GM12878 (cell line): Measurements from ENCODE around the gene ZNF581. TPM values are rescaled to one million over a fixed set of nuclear protein-coding genes. Genes with fewer than 3 reads are reported as not detected.

Source experiments
- CBX3 ChIP-seq: fragments of 200-600 bp; sonication (generic); IDR thresholded peaks from 2 replicates; pipeline ENCODE4 v1.6.1; 2016; ENCODE audit warnings: low read depth, borderline replicate concordance
- EP300 ChIP-seq, 2 experiments: fragments of 150-350 bp in 1 of 2; IDR thresholded peaks; 2 replicates each; pipeline ENCODE4 v1.6.1; 2011 to 2012; ENCODE audit warnings: low read depth in 2 of 2, low read length in 2 of 2, borderline replicate concordance in 1 of 2, improper control_type of control experiment in 1 of 2, inconsistent platforms in 1 of 2; ENCODE audit not compliant: control insufficient read depth in 1 of 2
- FOXK2 ChIP-seq: fragments of 450-650 bp; IDR thresholded peaks from 2 replicates; pipeline ENCODE4 v1.6.1; 2017; ENCODE audit warnings: mild to moderate bottlenecking, moderate library complexity
- HDGF ChIP-seq: fragments of 450-650 bp; IDR thresholded peaks from 2 replicates; pipeline ENCODE4 v1.6.1; 2016; ENCODE audit warnings: antibody characterized with exemption
- HSF1 ChIP-seq: fragments of 150-350 bp; IDR thresholded peaks from 2 replicates; pipeline ENCODE4 v1.6.1; 2014; ENCODE audit warnings: mild to moderate bottlenecking, low read depth, low read length
- IKZF1 ChIP-seq: fragments of 450-650 bp; conservative IDR thresholded peaks from 2 replicates; pipeline ENCODE4 v1.6.1; 2017; ENCODE audit warnings: antibody characterized with exemption, mild to moderate bottlenecking
- KDM1A ChIP-seq: fragments of 200-600 bp; sonication (generic); IDR thresholded peaks from 2 replicates; pipeline ENCODE4 v1.6.1; 2016; ENCODE audit warnings: borderline replicate concordance
- MTA3 ChIP-seq: IDR thresholded peaks from 2 replicates; pipeline ENCODE4 v1.6.1; 2012; ENCODE audit warnings: low read length, inconsistent platforms, borderline replicate concordance
- PAX5 ChIP-seq: IDR thresholded peaks from 2 replicates; pipeline ENCODE4 v1.6.1; 2011; ENCODE audit warnings: low read depth, low read length, borderline replicate concordance
- PRDM15 ChIP-seq: fragments of 450-650 bp; formaldehyde crosslinking; IDR thresholded peaks from 2 replicates; pipeline ENCODE4 v1.4.0; 2020; ENCODE audit warnings: mild to moderate bottlenecking, moderate library complexity
- REST ChIP-seq: IDR thresholded peaks from 2 replicates; pipeline ENCODE4 v1.6.1; 2012; ENCODE audit warnings: mild to moderate bottlenecking, low read depth, low read length
- SMAD5 ChIP-seq: IDR thresholded peaks from 2 replicates; pipeline ENCODE4 v1.6.1; 2016; ENCODE audit warnings: antibody characterized with exemption, low read depth
- SMARCA5 ChIP-seq: fragments of 450-650 bp; IDR thresholded peaks from 2 replicates; pipeline ENCODE4 v1.6.1; 2017; ENCODE audit warnings: mild to moderate bottlenecking
- TAF1 ChIP-seq: IDR thresholded peaks from 2 replicates; pipeline ENCODE4 v1.6.1; 2011; ENCODE audit warnings: mild to moderate bottlenecking, low read depth, low read length, borderline replicate concordance
- WRNIP1 ChIP-seq: IDR thresholded peaks from 2 replicates; pipeline ENCODE4 v1.6.1; 2011; ENCODE audit warnings: low read depth, low read length, improper control_type of control experiment, borderline replicate concordance
- ZBTB4 ChIP-seq: fragments of 450-650 bp; formaldehyde crosslinking; IDR thresholded peaks from 2 replicates; pipeline ENCODE4 v1.4.0; 2022; ENCODE audit warnings: mild to moderate bottlenecking, moderate library complexity
- polyA plus RNA-seq, 11 experiments: library from polyadenylated mRNA; depleted of rRNA in 4 of 11; unstranded in 6 of 11; stranded (reverse) in 5 of 11; fragments of >200 nt; fragmentation: Nextera tagmentation in 4 of 11; fragmentation: Illumina TruSeq in 1 of 11; extraction: Ambion mirVana in 4 of 11; extraction: Trizol in 1 of 11; gene quantifications; 1 replicate in 1 of 11; 2 replicates in 10 of 11; pipeline versions ENCODE4 v1.2.1 to v1.2.3, GENCODE V29; 2011 to 2016; ENCODE audit warnings: inconsistent platforms in 2 of 11, missing spikeins in 2 of 11, low read depth in 1 of 11
- total RNA-seq, 4 experiments: library from RNA; depleted of rRNA in 3 of 4; stranded (reverse); fragments of >200 nt in 3 of 4; fragmentation: Illumina TruSeq in 1 of 4; extraction: Trizol in 1 of 4; gene quantifications; 2 replicates each; pipeline versions ENCODE4 v1.2.1 to v1.2.3, GENCODE V29; 2013 to 2021

ZNF581 gene
- total and polyA plus RNA-seq, 10 of the 15 experiments (the other 5 are each of a cell fraction or from before 2014, with no cell fraction given) = 4.7 to 45.4 (median 22.2) TPM

GRCh38 chr19:55678121-55678671 is 34.7 kb downstream of the ZNF581 start (continued):
- no peak for TF ChIP-seq PRDM15
- peak; percentile 94 for TF ChIP-seq IKZF1
- no peak for TF ChIP-seq SMAD5
- no peak for TF ChIP-seq WRNIP1
- TF ChIP-seq TAF1 = peak; percentile 67; the same call in 1 of the 2 replicates
- peak; percentile 73 for TF ChIP-seq FOXK2
- TF ChIP-seq ZBTB4 = no peak
- TF ChIP-seq HSF1 = no peak
- no peak for TF ChIP-seq REST
- TF ChIP-seq SMARCA5 = peak; percentile 95
- TF ChIP-seq EP300 (IDR thresholded peaks at IDR 0.05; ENCODE audit: borderline replicate concordance in 1 of 2, control insufficient read depth in 1 of 2, low read depth in 2 of 2, low read length in 2 of 2) = peak; percentile 60 to 64; a peak in 2 of 4 replicates
- TF ChIP-seq CBX3 = no peak
- no peak for TF ChIP-seq KDM1A
- TF ChIP-seq MTA3 = no peak
- TF ChIP-seq PAX5 = peak; percentile 92
- peak; percentile 51; the same call in 1 of the 2 replicates for TF ChIP-seq HDGF
